A673 (cell line): Measurements from ENCODE around the gene BTG2.

ENCODE experiments used
- CTCF ChIP-seq: fragments of 300-800, 200-600 bp; sonication (generic); conservative IDR thresholded peaks from 2 replicates; pipeline ENCODE4 v1.5.1; 2017; ENCODE audit warnings: low read depth, mild to moderate bottlenecking, antibody characterized with exemption, low read length, moderate library complexity, mixed read lengths
- EZH2 ChIP-seq: fragments of 200-600 bp; sonication (generic); IDR thresholded peaks from 2 replicates; pipeline ENCODE4 v1.6.1; 2017; ENCODE audit warnings: borderline replicate concordance, low read depth, mild to moderate bottlenecking, mixed read lengths, antibody characterized with exemption, low read length; ENCODE audit not compliant: poor library complexity, severe bottlenecking

- peak; percentile 94 for TF ChIP-seq CTCF
- TF ChIP-seq EZH2 = no peak
Measured at GRCh38 chr1:203267347-203267846, 37.9 kb upstream of the BTG2 start.
